ENCODE measurements around the gene KIT. TPM values are rescaled to one million over a fixed set of nuclear protein-coding genes. Genes with fewer than 3 reads are reported as not detected.

KIT gene
- total RNA-seq, 4 donors from 2014 or later: 0.61 to 36.8 (median 4.0) TPM

GRCh38 chr4:54662901-54663585, 5.3 kb downstream of the KIT start:
- 65 to 68% methylated on average over 6 of the region's 6 CpGs for WGBS, 2 donors
- Histone ChIP-seq H3K27ac (no peak overlapping the region), H3K4me3 (no peak overlapping the region), H3K9me3 (no peaks in the 10 kb centered on the region), H3K4me1 (peaks cover 6 to 42% (median 14%) of the 10 kb centered on the region in 3 donors), H3K36me3 (no peaks in the 10 kb centered on the region), H3K27me3 (peaks cover 0 to 68% (median 5%) of the 10 kb centered on the region in 4 donors)
- intact Hi-C loops (cut with DNase I): no loop called here
- DNase-seq: no peak
- TF ChIP-seq POLR2A (IDR thresholded peaks at IDR 0.05): no peak
- TF ChIP-seq CTCF (IDR thresholded peaks at IDR 0.05): no peak

GRCh38 chr4:54664400-54664799, 6.6 kb downstream of the KIT start:
- no peaks in the 10 kb centered on the region for H3K9me3 ChIP-seq
- H3K27ac ChIP-seq: no peak overlapping the region
- WGBS, 2 donors: 98 to 99% methylated on average over 6 of the region's 6 CpGs
- no peaks in the 10 kb centered on the region for H3K36me3 ChIP-seq
- H3K27me3 ChIP-seq: peaks cover 0 to 54% (median 0%) of the 10 kb centered on the region in 4 donors
- H3K4me1 ChIP-seq: peaks cover 0 to 29% (median 8%) of the 10 kb centered on the region in 3 donors
- intact Hi-C loops (cut with DNase I): no loop called here
- no peak overlapping the region for H3K4me3 ChIP-seq
- TF ChIP-seq POLR2A (IDR thresholded peaks at IDR 0.05): no peak
- no peak for TF ChIP-seq CTCF (IDR thresholded peaks at IDR 0.05)
- DNase-seq: no peak

- no peak for DNase-seq
- no peak for TF ChIP-seq POLR2A (IDR thresholded peaks at IDR 0.05)
- no peak for TF ChIP-seq CTCF (IDR thresholded peaks at IDR 0.05)
- no peak overlapping the region for H3K27ac ChIP-seq
- peaks cover 0 to 21% (median 0%) of the 10 kb centered on the region in 4 donors for H3K27me3 ChIP-seq
- no peaks in the 10 kb centered on the region for H3K4me1 ChIP-seq
- WGBS, 2 donors: 50 to 63% methylated on average over 6 of the region's 6 CpGs
- no peaks in the 10 kb centered on the region for H3K36me3 ChIP-seq
- no peak overlapping the region for H3K4me3 ChIP-seq
- no peaks in the 10 kb centered on the region for H3K9me3 ChIP-seq
- intact Hi-C loops (cut with DNase I): no loop called here
These were observed 10.4 kb downstream of the KIT start for GRCh38 chr4:54668014-54668611.

GRCh38 chr4:54669831-54670230, 12.1 kb downstream of the KIT start:
- WGBS, 2 donors: 92 to 93% methylated on average over 1 of the region's 1 CpG
- intact Hi-C loops (cut with DNase I): no loop called here
- no peaks in the 10 kb centered on the region for H3K36me3 ChIP-seq
- TF ChIP-seq CTCF (IDR thresholded peaks at IDR 0.05): no peak
- TF ChIP-seq POLR2A (IDR thresholded peaks at IDR 0.05): no peak
- peaks cover 0 to 8% (median 0%) of the 10 kb centered on the region in 4 donors for H3K27me3 ChIP-seq
- no peaks in the 10 kb centered on the region for H3K4me1 ChIP-seq
- no peaks in the 10 kb centered on the region for H3K9me3 ChIP-seq
- H3K27ac ChIP-seq: no peak overlapping the region
- H3K4me3 ChIP-seq: no peak overlapping the region
- no peak for DNase-seq

- Histone ChIP-seq H3K27ac (no peak overlapping the region), H3K4me1 (no peaks in the 10 kb centered on the region), H3K9me3 (no peaks in the 10 kb centered on the region), H3K27me3 (no peaks in the 10 kb centered on the region), H3K4me3 (no peak overlapping the region), H3K36me3 (no peaks in the 10 kb centered on the region)
- 77 to 84% methylated on average over 10 to 12 of the region's 12 CpGs for WGBS, 2 donors
- no peak for DNase-seq
- TF ChIP-seq CTCF (IDR thresholded peaks at IDR 0.05) (no peak), POLR2A (IDR thresholded peaks at IDR 0.05) (no peak)
- intact Hi-C loops (cut with DNase I): no loop called here
These were observed 18.1 kb downstream of the KIT start for GRCh38 chr4:54675721-54676461.

All from esophagus squamous epithelium (tissue), 5 donors.